Activated CD4-positive, alpha-beta T cell treated with anti-CD3 and anti-CD28 coated beads, Interleukin-2, amount 50 U/mL, for 16 hours (primary cell): Measurements from ENCODE around the gene KRT14.
"Not testable (repeated sequence)": the region's sequence is repeated elsewhere in the genome, so short reads cannot be mapped to it uniquely, and the experiment has no call there.

Source experiments
- DNase-seq: peaks from one replicate; pipeline ENCODE4 v3.0.0-alpha.2; 2020

KRT14 gene

GRCh38 chr17:41545829-41546410 lies 40.8 kb downstream of the KRT14 start:
- no peak for DNase-seq

- no peak for DNase-seq
Measured at GRCh38 chr17:41544935-41545334, 41.8 kb downstream of the KRT14 start.

GRCh38 chr17:41544491-41544892 lies 42.2 kb downstream of the KRT14 start:
- no peak for DNase-seq

- not testable (repeated sequence) for DNase-seq
Measured at GRCh38 chr17:41542786-41543185, 43.9 kb downstream of the KRT14 start.

GRCh38 chr17:41542357-41542756 lies 44.3 kb downstream of the KRT14 start:
- no peak for DNase-seq

- DNase-seq: no peak
Measured at GRCh38 chr17:41540921-41541625, 45.6 kb downstream of the KRT14 start.

GRCh38 chr17:41539979-41540701 lies 46.6 kb downstream of the KRT14 start:
- no peak for DNase-seq

GRCh38 chr17:41539071-41539492 lies 47.6 kb downstream of the KRT14 start:
- no peak for DNase-seq

- DNase-seq: no peak
Measured at GRCh38 chr17:41538565-41538991, 48.1 kb downstream of the KRT14 start.

GRCh38 chr17:41537990-41538389 lies 48.7 kb downstream of the KRT14 start:
- no peak for DNase-seq

GRCh38 chr17:41537614-41537954 lies 49.1 kb downstream of the KRT14 start:
- DNase-seq: no peak

GRCh38 chr17:41536741-41537613 lies 49.7 kb downstream of the KRT14 start:
- DNase-seq: no peak

GRCh38 chr17:41535764-41536481 lies 50.8 kb downstream of the KRT14 start:
- no peak for DNase-seq

- DNase-seq: no peak
Measured at GRCh38 chr17:41534899-41535546, 51.7 kb downstream of the KRT14 start.

GRCh38 chr17:41533613-41534012 lies 53.1 kb downstream of the KRT14 start:
- no peak for DNase-seq

- no peak for DNase-seq
Measured at GRCh38 chr17:41532947-41533570, 53.6 kb downstream of the KRT14 start.
